ENCODE data around the gene PEX16.
"Not testable (repeated sequence)": the region's sequence is repeated elsewhere in the genome, so short reads cannot be mapped to it uniquely, and the experiment has no call there.

PEX16 gene

DNA sequence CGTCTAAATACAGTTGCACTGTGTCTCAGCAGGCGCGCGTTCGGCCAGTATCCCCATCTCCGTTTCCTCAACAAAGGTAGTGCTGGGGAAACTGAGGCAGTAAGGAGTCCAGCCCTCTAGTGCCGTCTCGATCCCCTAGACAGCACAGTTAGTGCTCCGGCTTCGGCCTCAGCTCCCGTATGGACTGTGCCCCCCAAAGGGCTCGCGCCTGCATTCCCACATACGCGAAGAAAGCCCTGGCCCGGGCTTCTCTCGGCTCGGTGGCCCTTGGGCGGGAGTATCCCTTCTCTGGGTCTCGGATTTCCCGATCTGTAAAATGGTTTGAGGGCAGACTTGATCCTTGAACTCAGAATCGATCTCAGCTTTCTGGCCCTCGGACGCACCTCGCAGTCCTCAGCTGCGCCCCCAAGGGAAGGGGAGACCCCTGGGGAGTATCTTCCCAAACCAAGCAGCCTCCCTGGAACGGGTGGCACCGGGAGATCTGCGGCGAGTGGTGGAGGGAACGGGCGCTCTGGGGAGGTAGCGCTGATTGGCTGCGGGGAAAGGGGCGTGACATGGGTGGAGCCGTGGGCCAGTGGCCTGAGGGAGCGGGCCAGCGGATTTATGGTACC is 759 bp upstream of the PEX16 start:
- peak; percentile 65 for DNase-seq

DNA sequence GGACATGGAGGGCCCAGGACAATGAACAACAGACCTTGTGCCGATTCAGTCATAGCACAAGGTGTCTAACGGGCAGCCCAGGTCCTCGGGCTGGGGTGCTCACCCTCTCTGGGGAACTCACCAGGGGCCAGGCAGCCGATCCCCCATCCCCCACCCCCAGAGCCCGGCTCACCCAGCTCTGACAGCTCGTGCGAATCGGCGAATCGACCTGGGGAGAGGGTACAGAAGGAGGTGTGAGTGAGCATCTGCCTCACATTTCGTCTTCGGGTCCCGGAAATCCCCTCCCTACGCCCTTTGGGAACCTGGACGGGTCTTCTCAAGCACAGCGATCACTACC is 423 bp downstream of the PEX16 start:
- no peak for DNase-seq

DNA sequence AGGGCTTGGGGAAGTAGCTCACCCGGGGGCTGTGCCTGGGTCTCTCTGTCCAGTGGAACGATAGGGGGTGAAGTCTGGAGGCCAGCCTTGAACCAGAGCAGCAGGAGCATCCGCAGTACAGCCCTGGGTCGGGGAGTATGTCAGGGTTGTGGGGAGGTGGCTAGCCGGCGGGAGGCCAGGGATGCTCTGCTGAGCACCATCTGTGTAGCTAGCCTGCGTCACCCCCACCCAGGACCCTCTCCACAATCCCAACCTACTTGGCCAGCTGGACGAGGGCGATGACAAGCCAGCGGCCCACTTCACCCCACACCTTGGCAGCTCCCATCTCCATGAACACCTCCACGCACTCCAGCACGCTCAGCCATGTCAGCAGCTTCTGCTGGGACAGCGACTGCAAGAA is 2.2 kb downstream of the PEX16 start:
- no peak for DNase-seq

DNA sequence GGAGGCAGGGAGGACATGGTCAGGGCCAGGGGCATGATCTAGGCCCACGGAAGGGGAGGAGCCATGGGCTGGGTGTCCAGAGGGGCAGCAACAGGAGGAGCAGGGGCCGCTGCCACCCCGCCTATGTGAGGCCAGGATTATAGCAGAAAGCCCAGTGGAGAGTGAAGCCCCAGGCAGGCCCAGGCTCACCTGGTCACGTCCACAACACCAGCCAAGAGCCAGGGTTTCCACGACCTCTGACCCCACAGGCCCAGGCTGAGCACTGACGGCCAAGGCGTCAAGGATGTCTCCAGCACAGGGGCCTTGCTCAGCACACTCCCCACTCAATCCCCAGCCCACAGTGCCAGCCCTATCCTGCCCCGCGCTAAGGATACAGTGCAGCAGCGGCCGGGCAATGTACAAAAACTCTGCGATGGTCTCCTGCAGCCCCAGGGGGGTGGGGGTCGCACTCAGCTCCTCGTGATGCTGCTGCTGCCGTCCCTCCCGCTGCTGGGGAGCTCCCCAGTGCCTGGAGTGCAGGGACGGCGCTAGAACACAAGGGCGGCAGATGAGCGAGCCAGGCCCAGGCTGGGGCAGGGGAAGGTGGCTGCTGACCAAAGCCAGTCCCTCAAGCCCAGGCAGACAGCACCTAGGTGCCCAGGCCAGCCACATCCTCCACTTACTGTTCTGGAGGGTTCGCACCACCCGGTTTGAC is 3.6 kb downstream of the PEX16 start:
- DNase-seq, result no peak

DNA sequence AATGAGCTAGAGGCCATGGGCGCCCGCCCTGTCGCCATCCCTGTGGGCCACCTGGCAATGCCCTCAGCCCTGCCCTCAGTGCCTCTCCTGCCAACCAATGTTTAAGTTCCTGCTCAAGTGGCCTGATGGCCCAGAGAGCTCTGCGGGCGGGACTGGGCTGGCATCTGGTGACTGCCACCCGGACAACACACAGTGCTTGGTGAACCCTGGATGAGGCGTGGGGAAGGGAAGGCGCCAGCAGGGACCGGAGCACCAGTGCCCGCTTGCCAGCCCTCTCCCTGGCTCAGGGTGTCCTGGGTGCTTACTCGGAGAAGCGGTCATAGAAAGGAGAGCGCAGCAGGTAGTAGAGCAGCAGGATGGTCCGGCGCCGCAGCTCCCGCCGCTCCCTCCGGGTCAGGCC is 4.2 kb downstream of the PEX16 start:
- no peak for DNase-seq

DNA sequence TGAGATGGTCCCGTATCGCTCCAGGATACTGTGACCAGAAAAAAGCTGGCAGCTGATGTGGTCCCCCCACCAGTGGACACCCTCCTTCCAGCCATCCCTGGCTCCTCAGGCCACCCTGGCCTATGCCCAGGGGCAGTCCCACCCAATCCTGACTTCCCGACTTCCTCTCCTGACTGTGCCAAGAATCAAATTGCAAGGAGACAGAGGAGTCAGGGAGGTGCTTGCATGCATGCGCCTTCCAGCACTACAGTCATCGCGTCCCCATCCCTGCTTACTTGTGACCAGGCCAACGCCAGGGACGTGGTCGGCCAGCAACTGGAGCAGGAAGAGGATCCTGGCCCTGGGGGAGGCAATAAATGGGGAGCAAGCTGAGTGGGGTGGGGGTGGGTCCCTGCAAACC is 7.1 kb downstream of the PEX16 start:
- no peak for DNase-seq

DNA sequence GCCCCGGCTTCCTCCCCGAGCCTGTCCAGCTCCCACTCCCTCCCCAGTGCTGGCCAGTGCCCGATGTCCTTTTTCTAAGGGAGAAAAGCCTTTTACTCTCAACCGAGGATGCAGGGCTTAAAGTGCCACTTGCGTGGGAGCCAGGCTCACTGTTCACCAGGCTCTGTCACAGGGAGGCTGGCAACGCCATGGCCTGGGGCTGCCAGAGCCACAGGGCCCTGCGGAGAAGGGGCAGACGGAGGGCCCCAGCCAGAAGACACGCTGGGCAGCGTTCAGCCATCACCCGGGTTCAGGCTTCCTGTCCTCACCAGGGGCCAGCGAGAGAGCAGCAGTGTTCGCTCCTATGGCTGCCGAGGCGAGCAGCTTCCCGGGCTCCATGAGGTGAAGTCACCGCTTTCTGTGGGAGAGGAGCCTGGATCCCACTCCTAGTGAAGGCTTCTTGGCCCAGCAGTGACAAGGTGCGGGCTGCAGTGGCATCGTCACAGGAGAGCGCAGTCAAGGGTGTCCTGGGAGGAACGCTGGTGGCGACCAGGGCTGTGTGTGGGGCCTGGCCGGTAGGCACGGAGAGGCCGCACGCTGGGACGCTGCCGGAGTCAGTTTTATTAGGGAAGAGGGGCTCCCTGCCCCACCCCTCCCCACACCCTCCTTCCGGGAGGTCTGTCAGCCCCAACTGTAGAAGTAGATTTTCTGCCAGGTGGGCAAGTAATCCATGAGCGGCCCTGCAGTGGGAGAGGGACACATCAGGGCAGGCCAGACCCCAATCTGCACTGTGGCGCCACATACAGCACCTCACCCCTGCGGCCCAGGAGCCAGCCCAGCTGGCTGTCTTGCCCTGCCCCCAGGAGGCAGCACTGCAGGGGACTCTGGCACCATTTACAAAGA is 7.8 kb downstream of the PEX16 start:
- no peak for DNase-seq

DNA sequence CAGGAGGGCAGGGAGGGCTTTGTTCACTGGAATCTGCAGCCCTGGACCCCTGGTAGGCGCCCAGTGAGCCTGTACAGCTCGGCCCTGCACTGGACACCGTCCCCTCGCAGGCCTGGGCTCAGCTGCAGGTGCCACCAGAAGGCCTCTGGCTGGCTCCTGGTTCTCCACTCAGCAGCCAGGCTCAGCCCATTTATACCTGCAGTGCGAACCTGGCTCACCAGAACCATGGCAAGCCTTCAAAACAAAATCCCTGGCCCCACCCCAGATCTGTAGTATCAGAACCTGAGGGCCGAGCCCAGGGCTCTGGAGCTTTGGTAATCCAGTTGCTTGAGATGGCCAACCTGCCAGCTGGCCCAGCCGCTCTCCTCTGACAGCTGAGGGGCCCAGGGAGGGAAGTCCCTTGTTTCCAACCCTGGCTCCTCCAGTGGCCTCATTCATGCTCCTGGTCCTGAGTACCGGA is 9.7 kb downstream of the PEX16 start:
- no peak for DNase-seq

DNA sequence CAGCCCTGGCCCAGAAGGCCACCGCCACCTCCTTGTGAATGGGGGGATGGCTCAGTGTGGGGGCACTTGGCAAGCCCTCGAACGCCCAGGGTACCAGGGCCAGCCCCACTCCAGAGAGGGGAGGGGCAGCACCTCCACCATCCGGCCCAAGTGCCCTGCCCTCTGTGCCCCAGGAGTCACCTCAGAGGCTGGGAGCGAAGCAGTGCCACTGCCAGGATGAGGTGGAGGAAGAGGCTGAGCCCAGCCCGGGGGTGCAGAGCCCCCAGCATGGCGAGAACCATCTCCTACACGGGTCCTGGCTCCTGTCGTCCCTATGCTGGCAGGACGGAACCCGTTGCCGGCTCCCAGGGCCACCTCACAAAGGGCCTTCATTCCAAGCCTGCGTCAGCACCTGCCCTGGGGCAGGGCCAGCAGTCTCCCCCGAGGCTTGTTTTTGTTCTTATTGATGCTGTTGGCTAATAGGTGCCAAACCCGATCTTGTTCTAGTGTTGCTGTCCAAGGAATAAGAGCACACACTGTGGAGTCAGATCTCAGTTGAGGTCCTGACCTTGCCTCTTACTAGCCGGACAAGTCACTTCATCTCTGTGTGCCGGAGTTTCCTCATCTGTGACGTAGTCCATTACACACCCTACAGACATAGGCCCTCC is 10.6 kb downstream of the PEX16 start, which contains the start of gene FREY1:
Gene FREY1, minus strand, starts transcription at position 307 of the 647 bp plus-strand sequence. Its CDS starts 26 bp downstream, at position 281.
- no peak for DNase-seq

DNA sequence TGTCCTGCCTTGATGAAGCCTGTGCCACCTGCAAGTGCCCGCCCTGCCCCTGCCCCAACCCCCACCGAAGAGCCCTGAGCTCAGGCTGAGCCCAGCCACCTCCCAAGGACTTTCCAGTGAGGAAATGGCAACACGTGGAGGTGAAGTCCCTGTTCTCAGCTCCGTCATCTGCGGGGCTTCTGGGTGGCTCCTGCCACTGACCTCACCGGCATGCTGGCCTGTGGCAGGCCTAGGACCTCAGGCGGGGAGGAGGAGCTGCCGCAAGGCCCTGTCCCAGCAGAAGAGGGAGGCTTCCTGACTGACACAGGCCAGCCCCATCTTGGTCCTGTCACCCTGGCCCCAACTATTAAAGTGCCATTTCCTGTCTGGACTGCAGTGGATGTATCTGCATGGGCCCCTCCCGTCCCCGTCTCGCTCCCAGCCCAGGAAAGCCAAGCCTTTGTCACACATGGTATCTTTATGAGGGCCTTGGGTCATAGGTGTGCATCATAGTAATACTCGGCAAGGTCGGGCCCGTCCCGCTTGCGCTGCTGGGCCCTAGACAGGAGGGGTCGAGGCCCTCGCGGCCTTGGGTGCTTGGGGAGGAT is 11.5 kb downstream of the PEX16 start:
- no peak for DNase-seq

DNA sequence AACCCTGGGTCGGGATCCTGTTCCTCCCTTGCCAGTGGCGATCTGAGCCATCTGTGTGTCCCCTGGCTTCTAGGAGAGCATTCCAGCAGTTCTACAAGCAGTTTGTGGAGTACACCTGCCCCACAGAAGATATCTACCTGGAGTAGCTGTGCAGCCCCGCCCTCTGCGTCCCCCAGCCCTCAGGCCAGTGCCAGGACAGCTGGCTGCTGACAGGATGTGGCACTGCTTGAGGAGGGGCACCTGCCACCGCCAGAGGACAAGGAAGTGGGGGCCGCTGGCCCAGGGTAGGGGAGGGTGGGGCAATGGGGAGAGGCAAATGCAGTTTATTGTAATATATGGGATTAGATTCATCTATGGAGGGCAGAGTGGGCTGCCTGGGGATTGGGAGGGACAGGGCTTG is 12.1 kb downstream of the PEX16 start:
- DNase-seq, result not testable (repeated sequence)

DNA sequence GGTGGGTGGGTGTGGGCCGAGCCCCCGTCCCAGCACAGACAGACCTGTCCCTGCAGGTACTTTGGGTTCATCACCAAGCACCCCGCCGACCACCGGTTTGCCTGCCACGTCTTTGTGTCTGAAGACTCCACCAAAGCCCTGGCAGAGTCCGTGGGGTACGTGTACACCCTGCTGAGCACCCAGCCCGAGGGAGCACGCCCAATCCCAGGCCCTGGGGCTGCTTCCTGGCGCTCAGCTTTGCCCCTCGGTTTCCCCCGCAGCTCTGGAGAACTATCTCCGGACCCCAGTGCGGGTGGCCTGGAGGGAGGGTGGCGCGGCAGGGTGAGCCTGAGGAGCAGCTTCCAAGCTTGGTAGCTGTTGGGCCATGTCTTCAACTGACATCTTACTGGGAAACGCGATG is 12.6 kb downstream of the PEX16 start:
- DNase-seq, result no peak

DNA sequence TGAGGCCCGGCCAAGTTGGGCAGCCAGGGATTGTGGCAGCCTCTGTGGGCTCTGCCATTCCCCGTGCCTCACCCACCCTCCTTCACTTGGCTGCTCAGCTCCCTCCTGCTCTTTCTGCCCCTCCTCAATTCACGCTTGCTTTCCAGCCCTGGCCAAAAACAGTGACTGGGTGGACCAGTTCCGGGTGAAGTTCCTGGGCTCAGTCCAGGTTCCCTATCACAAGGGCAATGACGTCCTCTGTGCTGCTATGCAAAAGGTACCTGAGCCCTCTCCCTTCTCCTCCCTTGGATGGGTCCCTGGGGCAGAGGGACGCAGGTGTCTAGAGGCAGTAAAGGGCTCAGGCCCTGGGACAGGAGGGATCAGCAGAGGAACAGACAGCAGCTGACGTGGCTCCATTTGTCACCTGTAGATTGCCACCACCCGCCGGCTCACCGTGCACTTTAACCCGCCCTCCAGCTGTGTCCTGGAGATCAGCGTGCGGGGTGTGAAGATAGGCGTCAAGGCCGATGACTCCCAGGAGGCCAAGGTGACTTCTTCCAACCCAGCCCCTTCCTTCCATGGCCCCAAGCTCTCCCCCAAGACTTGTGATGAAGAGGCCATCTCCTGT is 13.3 kb downstream of the PEX16 start:
- no peak for DNase-seq

DNA sequence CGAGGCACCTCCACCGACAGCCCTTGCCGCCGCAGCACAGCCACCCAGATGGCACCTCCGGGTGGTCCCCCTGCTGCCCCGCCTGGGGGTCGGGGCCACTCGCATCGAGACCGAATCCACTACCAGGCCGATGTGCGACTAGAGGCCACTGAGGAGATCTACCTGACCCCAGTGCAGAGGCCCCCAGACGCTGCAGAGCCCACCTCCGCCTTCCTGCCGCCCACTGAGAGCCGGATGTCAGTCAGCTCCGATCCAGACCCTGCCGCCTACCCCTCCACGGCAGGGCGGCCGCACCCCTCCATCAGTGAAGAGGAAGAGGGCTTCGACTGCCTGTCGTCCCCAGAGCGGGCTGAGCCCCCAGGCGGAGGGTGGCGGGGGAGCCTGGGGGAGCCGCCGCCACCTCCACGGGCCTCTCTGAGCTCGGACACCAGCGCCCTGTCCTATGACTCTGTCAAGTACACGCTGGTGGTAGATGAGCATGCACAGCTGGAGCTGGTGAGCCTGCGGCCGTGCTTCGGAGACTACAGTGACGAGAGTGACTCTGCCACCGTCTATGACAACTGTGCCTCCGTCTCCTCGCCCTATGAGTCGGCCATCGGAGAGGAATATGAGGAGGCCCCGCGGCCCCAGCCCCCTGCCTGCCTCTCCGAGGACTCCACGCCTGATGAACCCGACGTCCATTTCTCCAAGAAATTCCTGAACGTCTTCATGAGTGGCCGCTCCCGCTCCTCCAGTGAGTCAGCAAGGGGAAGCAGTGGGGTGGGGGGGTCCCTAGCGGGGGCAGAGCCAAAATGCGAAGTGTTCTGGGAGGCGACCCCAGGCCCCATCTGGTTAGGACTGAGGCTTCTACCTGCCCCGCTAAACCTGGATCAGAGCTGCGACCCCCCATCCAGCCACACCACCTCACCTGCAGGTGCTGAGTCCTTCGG is 15.0 kb downstream of the PEX16 start:
- DNase-seq, result no peak

DNA sequence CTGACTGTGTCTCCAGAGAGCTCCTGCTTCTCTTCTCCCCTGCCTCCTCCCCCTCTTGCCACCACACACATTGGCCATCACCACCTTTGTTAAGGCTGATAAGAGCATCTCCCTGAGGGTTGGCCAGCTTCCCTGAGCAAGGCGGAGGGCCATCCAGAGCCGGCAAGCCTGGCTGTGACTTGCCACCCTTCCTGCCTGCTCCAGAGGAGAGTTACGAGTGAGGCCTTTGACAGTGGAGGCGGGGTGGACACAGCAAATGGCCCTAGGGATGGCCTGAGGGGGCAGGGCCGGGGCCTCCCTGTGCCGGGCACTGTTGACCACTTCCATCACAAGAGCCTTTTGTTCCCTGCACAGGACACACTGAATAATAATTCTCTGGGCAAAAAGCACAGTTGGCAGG is 16.1 kb downstream of the PEX16 start:
- no peak for DNase-seq

DNA sequence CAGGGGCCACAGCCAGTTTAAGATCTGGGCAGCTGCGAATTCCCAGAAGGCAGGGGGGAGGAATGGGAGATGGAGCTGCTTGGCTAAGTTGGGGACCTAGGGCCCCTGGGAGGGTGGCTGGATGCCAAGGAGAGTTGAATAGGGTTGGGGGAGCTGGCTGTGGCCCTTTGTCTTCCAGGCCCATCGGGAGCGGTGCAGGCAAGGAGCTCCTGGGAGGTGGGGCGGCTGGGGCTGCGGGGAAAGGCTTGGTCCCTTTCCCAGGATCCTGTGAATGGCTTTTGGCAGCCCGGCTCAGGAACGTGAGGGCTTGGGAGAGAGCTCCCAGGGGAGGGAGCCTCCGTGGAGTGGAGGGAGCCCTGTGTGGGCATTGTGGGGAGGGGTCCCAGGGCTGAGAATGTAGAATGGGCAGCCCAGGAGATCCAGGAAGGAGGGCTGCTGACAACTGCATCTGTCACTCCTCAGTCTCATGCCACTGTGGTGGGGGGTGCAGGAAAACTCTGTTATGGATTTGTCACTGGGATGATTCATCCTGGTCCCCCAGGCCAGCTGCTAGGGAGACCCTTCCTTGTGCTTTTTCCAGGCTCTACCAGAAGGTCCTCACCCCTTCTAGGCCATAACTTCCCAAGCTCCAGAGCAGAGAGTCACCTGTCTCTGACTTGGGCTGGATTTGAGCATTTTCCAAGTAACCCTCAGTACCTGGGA is 16.6 kb downstream of the PEX16 start:
- DNase-seq, result no peak

DNA sequence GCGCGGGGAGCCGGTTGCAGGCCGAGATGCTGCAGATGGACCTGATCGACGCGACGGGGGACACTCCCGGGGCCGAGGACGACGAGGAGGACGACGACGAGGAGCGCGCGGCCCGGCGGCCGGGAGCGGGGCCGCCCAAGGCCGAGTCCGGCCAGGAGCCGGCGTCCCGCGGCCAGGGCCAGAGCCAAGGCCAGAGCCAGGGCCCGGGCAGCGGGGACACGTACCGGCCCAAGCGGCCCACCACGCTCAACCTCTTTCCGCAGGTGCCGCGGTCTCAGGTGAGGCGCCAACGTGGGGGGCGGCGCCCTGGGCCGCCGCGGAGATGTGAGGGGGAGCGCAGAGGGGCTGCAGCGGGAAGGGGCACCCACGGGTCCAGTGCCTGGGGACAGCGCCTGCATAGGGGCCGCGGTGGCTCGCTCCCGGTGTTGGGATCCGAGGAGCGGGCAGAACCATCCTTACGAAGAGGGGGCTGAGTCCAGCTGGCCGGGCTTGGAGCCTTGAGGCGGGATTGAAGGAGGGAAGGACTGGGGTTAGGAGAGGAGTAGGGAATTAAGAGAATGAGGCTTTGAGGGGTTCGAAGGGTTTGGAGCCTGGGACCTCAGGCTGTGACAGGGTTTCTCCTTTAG is 17.4 kb downstream of the PEX16 start:
- not testable (repeated sequence) for DNase-seq

DNA sequence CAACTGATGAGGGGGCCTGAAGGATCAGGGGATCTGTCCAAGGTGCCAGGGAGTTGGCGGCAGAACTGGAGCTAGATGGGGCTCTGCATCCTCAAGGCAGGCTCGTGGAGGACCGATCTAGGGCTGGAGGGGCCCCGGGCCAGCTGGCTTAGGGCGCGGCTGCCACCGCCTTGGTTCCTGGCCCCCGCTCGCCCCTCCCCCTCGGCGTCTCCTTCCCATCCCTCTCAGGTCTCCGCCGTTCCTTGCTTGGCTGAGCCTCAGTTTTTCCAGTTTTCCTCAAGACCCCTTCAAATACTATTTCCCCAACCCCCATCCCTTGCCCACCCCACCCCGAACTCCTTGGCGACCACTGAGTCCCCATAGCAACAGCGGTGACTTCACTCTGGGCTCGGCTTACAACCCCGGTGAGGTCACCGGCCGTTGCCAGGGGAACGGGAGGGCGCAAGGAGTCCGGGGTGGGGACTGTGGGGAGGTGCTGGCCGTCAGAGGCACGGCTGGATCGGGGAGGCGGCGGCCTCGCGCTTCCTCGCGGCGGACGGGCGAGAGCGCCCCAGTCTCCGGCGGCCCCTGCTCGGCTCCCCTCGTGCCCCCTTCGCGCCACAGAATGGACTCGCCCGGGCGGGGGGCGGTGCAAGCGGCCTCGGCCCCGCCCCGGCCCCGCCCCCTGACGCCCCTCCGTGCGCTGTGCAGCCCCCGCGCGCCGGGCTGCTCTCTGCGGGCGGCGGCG is 18.1 kb downstream of the PEX16 start:
- peak; percentile 86 for DNase-seq

DNA sequence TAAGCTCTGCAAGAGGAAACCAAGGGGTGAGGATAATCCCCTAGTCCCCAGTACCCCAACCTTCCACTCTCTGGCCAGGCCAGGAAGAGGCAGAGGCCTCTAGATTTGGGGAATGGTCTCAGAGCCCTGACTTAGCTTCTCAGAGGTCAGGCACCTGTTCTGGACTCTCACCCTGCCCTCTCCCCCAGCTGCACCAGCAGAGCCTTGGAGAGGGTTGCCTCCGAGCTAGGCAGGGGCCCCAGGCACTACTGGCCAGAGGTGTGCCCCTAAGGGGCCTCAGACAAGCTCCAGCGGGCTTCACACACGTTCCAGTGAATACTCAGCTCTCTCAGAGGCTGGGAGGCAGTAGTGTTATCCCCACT is 18.6 kb downstream of the PEX16 start:
- no peak for DNase-seq

All from fibroblast of skin of abdomen (primary cell).